SK-N-SH (cell line): ENCODE data around the gene CLCN6. TPM values are rescaled to one million over a fixed set of nuclear protein-coding genes. Genes with fewer than 3 reads are reported as not detected.

ENCODE experiments used
- CTCF ChIA-PET: fragments of 300-600, 350-600 bp; formaldehyde crosslinking; extraction: SDS; loops from one replicate; lab custom pipeline; 2021; lab: Yijun Ruan, JAX
- POLR2A ChIA-PET: fragments of 350-600 bp; sonication (Branson Sonifier 250); formaldehyde crosslinking; extraction: SDS; loops from one replicate; lab custom pipeline; 2020; ENCODE audit warnings: antibody characterized with exemption, inconsistent platforms; lab: Yijun Ruan, JAX
- DNase-seq: peaks from one replicate; pipeline ENCODE4 v3.0.0; 2012
- H2AFZ ChIP-seq: fragments of 200-600 bp; sonication (generic); 2 replicates; pipeline ENCODE4 v1.8.1; 2016; ENCODE audit warnings: antibody characterized with exemption, mild to moderate bottlenecking, low read depth
- H3F3A ChIP-seq: fragments of 200-600 bp; sonication (generic); replicated peaks from 2 replicates; pipeline ENCODE3; 2016; ENCODE audit warnings: antibody characterized with exemption, mild to moderate bottlenecking; ENCODE audit not compliant: insufficient read depth
- H3K27ac ChIP-seq, 2 experiments: fragments of 200-500 bp in 1 of 2; fragments of 200-600 bp in 1 of 2; sonication (Bioruptor generic) in 1 of 2; sonication (generic), shearing (Covaris generic) in 1 of 2; 2 replicates each; pipeline versions ENCODE4 v1.5.1 to v1.6.1; 2014 to 2016; ENCODE audit warnings: low read depth in 2 of 2, inconsistent platforms in 1 of 2, low read length in 1 of 2, mild to moderate bottlenecking in 1 of 2, mixed read lengths in 1 of 2
- H3K27me3 ChIP-seq: fragments of 200-600 bp; sonication (generic), shearing (Covaris generic); 2 replicates; pipeline ENCODE4 v1.6.1; 2016; ENCODE audit warnings: mixed run types; ENCODE audit not compliant: insufficient read depth
- H3K36me3 ChIP-seq, 2 experiments: fragments of 200-500 bp in 1 of 2; fragments of 200-600 bp in 1 of 2; sonication (Bioruptor generic) in 1 of 2; sonication (generic) in 1 of 2; replicated peaks in 1 of 2; 2 replicates each; pipeline versions ENCODE3 to v1.5.1; 2014 to 2016; ENCODE audit warnings: low read length in 1 of 2, mild to moderate bottlenecking in 1 of 2; ENCODE audit not compliant: insufficient read depth in 2 of 2, control insufficient read depth in 1 of 2
- H3K4me1 ChIP-seq, 2 experiments: fragments of 200-500 bp in 1 of 2; fragments of 200-600 bp in 1 of 2; sonication (Bioruptor generic) in 1 of 2; sonication (generic), shearing (Covaris generic) in 1 of 2; 2 replicates each; pipeline versions ENCODE4 v1.5.1 to v1.6.1; 2014 to 2016; ENCODE audit warnings: low read depth in 1 of 2, low read length in 1 of 2, mixed run types in 1 of 2; ENCODE audit not compliant: insufficient read depth in 2 of 2, control insufficient read depth in 1 of 2
- H3K4me2 ChIP-seq: fragments of 200-600 bp; sonication (generic), shearing (Covaris generic); 2 replicates; pipeline ENCODE4 v1.6.1; 2017; ENCODE audit warnings: mixed run types
- H3K4me3 ChIP-seq, 2 experiments: fragments of 200-500 bp in 1 of 2; fragments of 200-600 bp in 1 of 2; sonication (Bioruptor generic) in 1 of 2; sonication (generic), shearing (Covaris generic) in 1 of 2; 2 replicates each; pipeline versions ENCODE4 v1.5.1 to v1.8.1; 2014 to 2016; ENCODE audit warnings: low read depth in 2 of 2, inconsistent platforms in 1 of 2, low read length in 1 of 2, mild to moderate bottlenecking in 1 of 2, mixed read lengths in 1 of 2, moderate library complexity in 1 of 2
- H3K79me2 ChIP-seq: fragments of 200-600 bp; sonication (generic); 2 replicates; pipeline ENCODE4 v1.8.1; 2017; ENCODE audit warnings: mild to moderate bottlenecking; ENCODE audit not compliant: insufficient read depth
- H3K9ac ChIP-seq: fragments of 200-600 bp; sonication (generic); 2 replicates; pipeline ENCODE4 v1.6.1; 2017; ENCODE audit warnings: mixed run types
- H3K9me2 ChIP-seq: fragments of 200-600 bp; sonication (generic); 2 replicates; pipeline ENCODE4 v1.6.1; 2017; ENCODE audit warnings: mixed run types
- H3K9me3 ChIP-seq: fragments of 200-600 bp; sonication (generic); 2 replicates; pipeline ENCODE4 v1.6.1; 2017; ENCODE audit warnings: mixed run types, mild to moderate bottlenecking, moderate library complexity
- H4K20me1 ChIP-seq: fragments of 200-600 bp; sonication (generic); 2 replicates; pipeline ENCODE4 v1.6.1; 2017; ENCODE audit warnings: mild to moderate bottlenecking, mixed run types; ENCODE audit not compliant: insufficient read depth
- CHD2 ChIP-seq: fragments of 150-350 bp; IDR thresholded peaks from 2 replicates; pipeline ENCODE4 v1.6.1; 2018; ENCODE audit warnings: low read length; ENCODE audit not compliant: partially characterized antibody
- FOXJ3 ChIP-seq: sonication (generic); formaldehyde crosslinking; IDR thresholded peaks from 2 replicates; pipeline ENCODE4 v1.5.1; 2020; ENCODE audit warnings: mild to moderate bottlenecking, missing genetic modification reagents
- FOXM1 ChIP-seq: IDR thresholded peaks from 2 replicates; pipeline ENCODE4 v1.4.0; 2012; ENCODE audit warnings: low read depth, mild to moderate bottlenecking
- GABPA ChIP-seq: IDR thresholded peaks from 2 replicates; pipeline ENCODE4 v1.4.0; 2012; ENCODE audit warnings: low read depth, mild to moderate bottlenecking
- IRF3 ChIP-seq: fragments of 150-350 bp; IDR thresholded peaks from 2 replicates; pipeline ENCODE4 v1.6.1; 2016; ENCODE audit warnings: mild to moderate bottlenecking, low read depth, low read length
- MEF2A ChIP-seq: IDR thresholded peaks from 2 replicates; pipeline ENCODE4 v1.4.0; 2012; ENCODE audit warnings: low read depth, borderline replicate concordance
- NFIC ChIP-seq: IDR thresholded peaks from 2 replicates; pipeline ENCODE4 v1.4.0; 2012; ENCODE audit warnings: borderline replicate concordance
- PBX3 ChIP-seq: IDR thresholded peaks from 2 replicates; pipeline ENCODE4; 2012
- RFX5 ChIP-seq: IDR thresholded peaks from 2 replicates; pipeline ENCODE4 v1.6.1; 2012; ENCODE audit warnings: mild to moderate bottlenecking, improper control_type of control experiment, low read length
- RXRA ChIP-seq: IDR thresholded peaks from 2 replicates; pipeline ENCODE4 v1.4.0; 2012; ENCODE audit warnings: low read depth, mild to moderate bottlenecking, borderline replicate concordance
- SIN3A ChIP-seq: IDR thresholded peaks from 2 replicates; pipeline ENCODE4 v1.6.1; 2012; ENCODE audit warnings: low read depth, mild to moderate bottlenecking, low read length, moderate library complexity, borderline replicate concordance
- WGBS: methylation state at CpG from one replicate; pipeline ENCODE4 v1.1.6; 2017; ENCODE audit warnings: low lambda C conversion rate; 5-methylcytosine and 5-hydroxymethylcytosine counted together
- polyA plus RNA-seq, 3 experiments: library from polyadenylated mRNA; depleted of rRNA; stranded (reverse); fragments of >200 nt; gene quantifications; 2 replicates each; pipeline ENCODE4 v1.2.3, GENCODE V29; 2012
- TF ChIP-seq, protein P1 (sequence below): IDR thresholded peaks from 2 replicates; pipeline ENCODE4 v1.4.0; 2012; ENCODE audit warnings: low read depth, borderline replicate concordance
- TF ChIP-seq, protein P2 (sequence below): fragments of 200-600 bp; sonication (generic); IDR thresholded peaks from 2 replicates; pipeline ENCODE4 v1.6.1; 2017; ENCODE audit warnings: antibody characterized with exemption, mild to moderate bottlenecking, moderate library complexity
- TF ChIP-seq, protein P3 (sequence below): IDR thresholded peaks from 2 replicates; pipeline ENCODE4 v1.6.1; 2012; ENCODE audit warnings: mild to moderate bottlenecking, low read depth, low read length, moderate library complexity

Gene CLCN6
- polyA plus RNA-seq, 1 of the 3 experiments (the other 2 are of a cell fraction): 7.4 TPM

DNA sequence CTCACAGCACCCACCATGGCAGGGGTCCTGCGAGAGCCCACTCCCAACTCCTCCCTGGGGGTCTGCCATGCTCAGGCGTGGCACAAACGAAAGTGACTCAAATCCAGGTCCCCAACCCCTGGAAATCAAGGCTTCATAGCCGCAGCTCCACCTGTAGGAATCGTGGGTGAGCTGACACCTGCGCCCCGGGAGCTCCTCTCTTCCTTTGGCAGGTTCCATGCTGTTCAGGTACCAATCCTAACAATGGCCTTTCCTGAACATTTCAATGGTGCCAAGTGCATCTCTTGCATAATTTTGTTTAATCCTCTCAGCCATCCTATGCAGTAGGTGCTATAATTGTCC lies 81.6 kb downstream of the CLCN6 start (continued):
- TF ChIP-seq PBX3 (no peak), NFIC (no peak), GABPA (no peak), FOXJ3 (no peak)

- TF ChIP-seq SIN3A: no peak
- TF ChIP-seq RFX5: no peak
- TF ChIP-seq MEF2A: no peak
- TF ChIP-seq, protein P1, sequence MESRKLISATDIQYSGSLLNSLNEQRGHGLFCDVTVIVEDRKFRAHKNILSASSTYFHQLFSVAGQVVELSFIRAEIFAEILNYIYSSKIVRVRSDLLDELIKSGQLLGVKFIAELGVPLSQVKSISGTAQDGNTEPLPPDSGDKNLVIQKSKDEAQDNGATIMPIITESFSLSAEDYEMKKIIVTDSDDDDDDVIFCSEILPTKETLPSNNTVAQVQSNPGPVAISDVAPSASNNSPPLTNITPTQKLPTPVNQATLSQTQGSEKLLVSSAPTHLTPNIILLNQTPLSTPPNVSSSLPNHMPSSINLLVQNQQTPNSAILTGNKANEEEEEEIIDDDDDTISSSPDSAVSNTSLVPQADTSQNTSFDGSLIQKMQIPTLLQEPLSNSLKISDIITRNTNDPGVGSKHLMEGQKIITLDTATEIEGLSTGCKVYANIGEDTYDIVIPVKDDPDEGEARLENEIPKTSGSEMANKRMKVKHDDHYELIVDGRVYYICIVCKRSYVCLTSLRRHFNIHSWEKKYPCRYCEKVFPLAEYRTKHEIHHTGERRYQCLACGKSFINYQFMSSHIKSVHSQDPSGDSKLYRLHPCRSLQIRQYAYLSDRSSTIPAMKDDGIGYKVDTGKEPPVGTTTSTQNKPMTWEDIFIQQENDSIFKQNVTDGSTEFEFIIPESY: no peak
- TF ChIP-seq, protein P2, sequence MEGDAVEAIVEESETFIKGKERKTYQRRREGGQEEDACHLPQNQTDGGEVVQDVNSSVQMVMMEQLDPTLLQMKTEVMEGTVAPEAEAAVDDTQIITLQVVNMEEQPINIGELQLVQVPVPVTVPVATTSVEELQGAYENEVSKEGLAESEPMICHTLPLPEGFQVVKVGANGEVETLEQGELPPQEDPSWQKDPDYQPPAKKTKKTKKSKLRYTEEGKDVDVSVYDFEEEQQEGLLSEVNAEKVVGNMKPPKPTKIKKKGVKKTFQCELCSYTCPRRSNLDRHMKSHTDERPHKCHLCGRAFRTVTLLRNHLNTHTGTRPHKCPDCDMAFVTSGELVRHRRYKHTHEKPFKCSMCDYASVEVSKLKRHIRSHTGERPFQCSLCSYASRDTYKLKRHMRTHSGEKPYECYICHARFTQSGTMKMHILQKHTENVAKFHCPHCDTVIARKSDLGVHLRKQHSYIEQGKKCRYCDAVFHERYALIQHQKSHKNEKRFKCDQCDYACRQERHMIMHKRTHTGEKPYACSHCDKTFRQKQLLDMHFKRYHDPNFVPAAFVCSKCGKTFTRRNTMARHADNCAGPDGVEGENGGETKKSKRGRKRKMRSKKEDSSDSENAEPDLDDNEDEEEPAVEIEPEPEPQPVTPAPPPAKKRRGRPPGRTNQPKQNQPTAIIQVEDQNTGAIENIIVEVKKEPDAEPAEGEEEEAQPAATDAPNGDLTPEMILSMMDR: no peak
- TF ChIP-seq RXRA: no peak
- TF ChIP-seq CHD2: no peak
- no peak for TF ChIP-seq FOXM1
- TF ChIP-seq, protein P3, sequence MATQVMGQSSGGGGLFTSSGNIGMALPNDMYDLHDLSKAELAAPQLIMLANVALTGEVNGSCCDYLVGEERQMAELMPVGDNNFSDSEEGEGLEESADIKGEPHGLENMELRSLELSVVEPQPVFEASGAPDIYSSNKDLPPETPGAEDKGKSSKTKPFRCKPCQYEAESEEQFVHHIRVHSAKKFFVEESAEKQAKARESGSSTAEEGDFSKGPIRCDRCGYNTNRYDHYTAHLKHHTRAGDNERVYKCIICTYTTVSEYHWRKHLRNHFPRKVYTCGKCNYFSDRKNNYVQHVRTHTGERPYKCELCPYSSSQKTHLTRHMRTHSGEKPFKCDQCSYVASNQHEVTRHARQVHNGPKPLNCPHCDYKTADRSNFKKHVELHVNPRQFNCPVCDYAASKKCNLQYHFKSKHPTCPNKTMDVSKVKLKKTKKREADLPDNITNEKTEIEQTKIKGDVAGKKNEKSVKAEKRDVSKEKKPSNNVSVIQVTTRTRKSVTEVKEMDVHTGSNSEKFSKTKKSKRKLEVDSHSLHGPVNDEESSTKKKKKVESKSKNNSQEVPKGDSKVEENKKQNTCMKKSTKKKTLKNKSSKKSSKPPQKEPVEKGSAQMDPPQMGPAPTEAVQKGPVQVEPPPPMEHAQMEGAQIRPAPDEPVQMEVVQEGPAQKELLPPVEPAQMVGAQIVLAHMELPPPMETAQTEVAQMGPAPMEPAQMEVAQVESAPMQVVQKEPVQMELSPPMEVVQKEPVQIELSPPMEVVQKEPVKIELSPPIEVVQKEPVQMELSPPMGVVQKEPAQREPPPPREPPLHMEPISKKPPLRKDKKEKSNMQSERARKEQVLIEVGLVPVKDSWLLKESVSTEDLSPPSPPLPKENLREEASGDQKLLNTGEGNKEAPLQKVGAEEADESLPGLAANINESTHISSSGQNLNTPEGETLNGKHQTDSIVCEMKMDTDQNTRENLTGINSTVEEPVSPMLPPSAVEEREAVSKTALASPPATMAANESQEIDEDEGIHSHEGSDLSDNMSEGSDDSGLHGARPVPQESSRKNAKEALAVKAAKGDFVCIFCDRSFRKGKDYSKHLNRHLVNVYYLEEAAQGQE: no peak
- no peak for TF ChIP-seq PBX3
- no peak for TF ChIP-seq IRF3
Measured at GRCh38 chr1:11888206-11888876, 82.3 kb downstream of the CLCN6 start.

More at GRCh38 chr1:11888206-11888876, 82.3 kb downstream of the CLCN6 start:
- Histone ChIP-seq H3F3A (no peaks in the 10 kb centered on the region), H3K4me3 (no peak overlapping the region), H4K20me1 (no peaks in the 10 kb centered on the region), H3K9ac (no peak overlapping the region), H3K27me3 (0 out of 2 replicates have a peak, but pooled peaks cover 6% of the 10 kb centered on the region), H3K36me3 (no peaks in the 10 kb centered on the region), H3K4me1 (peaks cover 0 to 11% of the 10 kb centered on the region in 2 experiments; a peak in 1 of 4 replicates), H3K4me2 (no peak overlapping the region), H3K79me2 (no peaks in the 10 kb centered on the region), H3K9me2 (no peaks in the 10 kb centered on the region), H2AFZ (no peak overlapping the region), H3K27ac (no peak overlapping the region), H3K9me3 (no peaks in the 10 kb centered on the region)
- ChIA-PET POLR2A (interaction anchor here (1.0 to 1.1 kb wide), 2 partner anchors 20 to 46 kb away, joined by 3 read pairs; no protein-coding TSS in a partner anchor), CTCF (interaction anchor here (1.1 to 5.3 kb wide), 3 partner anchors 19 to 236 kb away, joined by 3 to 48 read pairs (median 7); no protein-coding TSS in a partner anchor)
- WGBS: 65% methylated on average over 11 of the region's 15 CpGs
- no peak for DNase-seq
